Kidney tubule cell (primary cell): Measurements from ENCODE around the gene KLHL8.
"Not testable (repeated sequence)": the region's sequence is repeated elsewhere in the genome, so short reads cannot be mapped to it uniquely, and the experiment has no call there.

Source experiments
- DNase-seq: peaks from one replicate; pipeline ENCODE4 v3.0.0-alpha.2; 2018; ENCODE audit warnings: low spot score

Gene KLHL8

DNA sequence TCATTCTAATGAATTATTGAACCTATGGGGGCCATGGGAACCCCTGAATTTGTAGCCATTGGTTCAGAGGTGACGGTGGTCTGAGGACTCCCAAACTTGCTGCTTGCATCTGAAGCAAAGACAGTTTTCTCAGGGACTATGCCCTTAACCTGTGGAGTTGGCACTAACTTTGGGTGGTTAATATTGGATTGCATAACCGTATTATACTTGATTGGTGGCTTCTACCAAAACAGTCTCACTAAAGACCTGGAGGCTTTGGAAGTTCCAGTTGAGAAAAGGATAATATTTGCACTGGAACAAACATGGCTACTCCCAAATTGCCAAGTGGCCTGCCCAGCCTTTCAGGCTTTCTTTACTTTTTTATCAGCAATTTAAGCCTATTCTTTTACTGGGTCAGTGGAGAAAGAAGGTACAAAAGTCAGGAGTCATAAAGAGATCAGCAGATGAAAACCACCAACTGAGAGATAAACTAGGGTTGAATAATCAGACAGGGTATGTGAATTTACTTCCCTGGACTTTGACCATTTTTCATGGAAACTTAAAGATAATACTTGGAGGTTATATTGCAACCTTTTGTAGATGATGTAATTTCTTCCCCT is 7.9 kb upstream of the KLHL8 start:
- DNase-seq: no peak

DNA sequence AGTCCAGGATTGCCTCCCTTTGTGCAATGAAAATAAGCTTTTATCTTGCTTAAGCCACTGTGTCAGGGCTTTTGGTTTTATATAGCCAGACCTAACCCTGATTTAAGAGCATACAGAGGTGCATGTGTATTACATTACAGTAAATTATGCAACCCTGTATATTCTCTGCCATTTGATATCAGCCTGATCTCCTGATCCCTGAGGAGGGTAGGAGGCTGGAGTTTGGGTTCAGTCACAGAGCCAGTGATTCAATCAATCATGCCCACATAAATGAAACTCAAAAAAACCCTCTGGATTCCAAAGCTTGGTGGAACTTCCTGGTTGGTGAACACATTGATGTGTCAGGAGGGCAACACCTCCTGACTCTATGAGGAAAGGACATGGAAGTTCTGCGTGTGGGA is 7.3 kb upstream of the KLHL8 start:
- peak; percentile 44 for DNase-seq

DNA sequence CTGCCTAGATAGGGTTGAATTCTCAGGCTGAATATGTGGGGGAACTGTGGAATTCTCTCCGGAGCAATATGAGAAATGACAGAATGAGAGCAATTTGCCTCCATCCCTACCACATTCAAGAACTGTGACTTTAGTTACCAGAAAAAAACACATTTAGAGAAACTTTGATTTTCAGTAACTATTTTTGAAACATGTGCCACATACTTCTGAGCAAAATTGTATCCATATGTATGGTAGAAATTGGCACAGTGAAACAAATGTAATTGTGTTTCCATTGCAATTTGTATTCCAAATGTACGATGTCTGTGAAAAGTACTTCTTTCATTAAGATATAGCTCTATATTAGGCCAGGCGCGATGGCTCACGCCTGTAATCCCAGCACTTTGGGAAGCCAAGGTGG is 5.5 kb upstream of the KLHL8 start:
- no peak for DNase-seq

DNA sequence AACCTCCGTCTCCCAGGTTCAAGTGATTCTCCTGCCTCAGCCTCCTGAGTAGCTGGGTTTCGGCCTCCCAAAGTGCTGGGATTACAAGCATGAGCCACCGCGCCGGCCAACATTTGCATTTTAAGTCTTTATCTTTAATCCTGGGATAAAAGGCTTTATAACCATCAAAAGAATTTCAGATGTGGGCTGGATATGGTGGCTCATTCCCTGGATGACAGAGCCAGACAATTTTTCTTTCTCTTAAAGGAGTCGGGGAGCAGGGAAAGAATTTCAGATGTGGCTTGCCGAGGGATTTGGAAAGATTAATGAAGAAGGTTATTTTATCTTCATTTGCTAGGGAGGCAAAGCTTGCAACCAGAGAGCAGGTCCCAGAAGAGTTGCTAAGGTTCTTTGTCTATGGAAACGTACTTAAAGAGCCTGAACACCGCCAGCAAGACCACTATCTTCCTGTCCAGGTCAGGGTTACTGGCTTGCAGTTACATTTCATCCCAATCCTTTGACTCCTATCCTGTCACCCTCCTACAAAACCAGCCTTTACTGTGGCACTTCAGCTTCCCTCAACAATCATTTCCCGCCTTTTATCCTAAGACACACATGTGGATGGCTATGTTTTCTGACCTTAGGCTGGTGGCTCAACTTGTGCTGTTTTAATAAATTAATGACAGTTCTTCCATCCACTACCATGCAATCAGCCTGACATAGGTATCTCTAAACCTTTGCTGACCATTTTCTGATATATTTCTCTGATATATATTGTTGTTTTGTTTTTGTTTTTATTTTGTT is 3.9 kb upstream of the KLHL8 start:
- no peak for DNase-seq

DNA sequence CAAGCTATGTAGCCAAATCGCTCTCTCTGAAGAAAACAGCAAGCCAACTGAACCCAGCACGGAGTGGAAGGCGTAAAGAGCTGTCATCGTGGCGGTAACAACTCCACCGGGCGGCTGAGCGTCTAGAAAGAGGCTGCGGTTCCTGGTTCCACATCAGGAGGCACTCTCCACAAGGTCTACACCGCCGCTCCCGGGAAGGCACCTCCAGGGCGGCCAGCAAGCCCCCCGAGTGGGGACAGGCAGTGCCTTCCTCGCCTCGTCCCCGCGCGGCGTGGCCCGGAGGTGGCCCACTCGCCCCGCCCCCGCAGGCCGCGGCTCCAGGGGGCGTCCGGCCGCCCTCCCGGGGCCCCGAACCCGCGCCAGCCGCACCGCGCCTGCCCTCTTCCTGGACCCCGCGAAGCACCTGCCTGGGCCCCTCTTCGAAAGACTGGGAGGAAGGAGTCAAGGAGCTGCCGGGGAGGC is 755 bp downstream of the KLHL8 start:
- peak; percentile 58 for DNase-seq

DNA sequence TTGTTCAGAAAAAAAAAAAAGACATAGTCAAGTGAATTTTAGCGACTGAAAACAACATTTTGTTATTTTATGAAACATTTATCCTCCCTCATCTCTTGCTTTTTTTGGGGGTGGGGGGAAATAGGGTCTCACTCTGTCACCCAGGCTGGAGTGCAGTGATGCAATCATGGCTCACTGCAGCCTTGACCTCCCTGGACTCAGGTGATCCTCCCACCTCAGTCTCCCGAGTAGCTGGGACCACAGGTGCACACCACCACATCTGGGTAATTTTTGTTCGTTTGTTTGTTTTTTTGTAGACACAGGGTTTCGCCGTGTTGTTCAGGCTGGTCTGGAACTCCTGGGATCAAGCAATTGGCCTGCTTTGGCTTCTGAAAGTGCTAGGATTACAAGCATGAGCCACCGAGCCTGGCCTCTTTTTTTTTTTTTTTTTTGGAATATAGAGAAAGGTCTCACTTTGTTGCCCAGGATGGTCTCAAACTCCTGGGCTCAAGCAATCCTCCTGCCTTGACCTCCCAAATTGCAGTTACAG is 3.1 kb downstream of the KLHL8 start:
- not testable (repeated sequence) for DNase-seq

DNA sequence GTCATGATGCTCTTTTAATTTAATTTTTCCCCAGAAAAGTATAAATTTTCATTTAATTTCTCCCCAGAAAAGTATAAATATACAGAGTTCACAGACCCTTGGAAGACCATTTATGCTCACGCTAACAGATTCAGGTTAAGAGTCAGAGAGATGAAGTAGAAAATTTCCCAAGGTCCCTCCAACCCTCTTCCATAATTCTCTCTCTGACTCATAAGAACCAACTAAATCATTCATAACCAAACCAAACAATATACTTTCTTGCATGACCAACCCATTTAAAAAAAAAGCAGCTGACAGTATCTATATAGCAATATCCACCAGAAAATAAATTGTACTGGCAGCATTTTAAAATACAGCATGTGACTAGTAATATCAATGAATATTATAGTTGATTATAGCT is 3.9 kb downstream of the KLHL8 start:
- DNase-seq: no peak

DNA sequence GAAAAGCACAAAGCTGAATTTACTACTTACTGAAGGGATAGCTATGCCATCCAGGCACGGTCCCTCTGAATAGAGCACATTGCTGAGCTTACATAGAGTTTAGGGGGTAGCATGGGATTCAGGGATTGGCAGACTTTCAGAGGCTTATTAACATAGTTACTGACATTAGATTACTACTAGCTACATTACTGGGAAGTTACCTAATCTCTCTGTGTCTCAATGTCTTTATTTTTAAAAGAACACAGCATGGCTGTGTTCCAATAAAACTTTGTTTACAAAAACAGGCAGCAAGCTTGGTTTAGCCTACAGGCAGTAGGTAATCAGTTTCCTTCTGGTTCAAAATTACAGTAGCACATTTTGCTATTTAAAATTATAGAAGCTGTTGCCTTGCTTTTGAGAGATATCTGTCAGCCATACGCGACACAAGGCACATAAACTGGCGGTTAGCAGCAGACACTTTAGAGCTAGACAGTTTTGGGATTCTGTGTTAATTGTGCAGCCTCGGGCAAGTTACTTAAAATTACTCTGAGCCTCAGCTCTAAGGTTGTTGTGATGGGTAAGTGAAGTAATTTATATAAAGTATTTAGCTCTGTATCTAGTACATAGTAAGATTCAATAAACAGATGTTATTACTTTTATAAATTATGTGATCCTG is 6.9 kb downstream of the KLHL8 start:
- DNase-seq: no peak

DNA sequence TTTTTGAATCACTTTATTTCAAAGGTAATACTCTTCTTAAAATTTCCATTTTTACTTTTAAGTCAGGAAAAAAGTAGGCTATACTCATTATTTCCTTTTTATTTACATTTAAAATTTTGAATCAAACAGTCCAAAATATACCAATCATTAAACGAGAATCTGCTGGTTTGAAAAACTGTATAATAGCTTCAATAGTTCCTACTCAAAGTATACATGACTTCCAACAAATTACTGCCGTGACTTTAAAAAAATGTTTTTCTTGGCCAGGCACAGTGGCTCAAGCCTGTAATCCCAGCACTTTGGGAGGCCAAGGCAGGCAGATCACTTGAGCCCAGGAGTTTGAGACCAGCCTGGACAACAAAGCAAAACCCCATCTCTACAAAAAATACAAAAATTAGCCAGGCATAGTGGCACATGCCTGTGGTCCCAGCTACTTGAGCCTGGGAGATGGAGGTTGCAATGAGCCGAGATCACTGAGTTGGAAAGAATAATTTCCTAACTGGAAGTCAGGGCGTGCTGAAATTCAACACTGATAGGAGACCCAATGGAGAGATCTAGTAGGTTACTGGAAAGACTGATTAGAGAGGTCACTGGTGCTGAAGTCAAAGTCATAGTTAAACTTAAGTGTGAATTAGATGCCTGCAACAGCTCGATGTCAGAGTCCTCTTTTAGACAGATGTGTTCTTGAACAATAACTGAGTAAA is 9.0 kb downstream of the KLHL8 start:
- peak; percentile 17 for DNase-seq

DNA sequence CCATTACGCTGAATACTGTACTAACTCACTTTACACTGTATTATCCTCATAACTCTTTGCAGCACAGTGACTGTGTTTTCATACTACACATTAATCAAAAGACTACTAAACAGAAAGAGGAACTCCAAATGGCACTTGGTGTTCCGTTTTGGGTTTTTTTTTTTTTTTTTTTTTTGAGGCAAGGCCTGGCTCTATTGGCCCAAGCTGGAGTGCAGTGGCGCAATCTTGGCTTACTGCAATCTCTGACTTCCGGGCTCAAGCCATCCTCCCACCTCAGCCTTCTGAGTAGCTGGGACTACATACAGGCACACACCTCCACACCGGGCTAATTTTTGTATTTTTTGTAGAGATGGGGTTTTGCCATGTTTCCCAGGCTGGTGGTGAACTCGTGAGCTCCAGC is 10.7 kb downstream of the KLHL8 start:
- DNase-seq: no peak

DNA sequence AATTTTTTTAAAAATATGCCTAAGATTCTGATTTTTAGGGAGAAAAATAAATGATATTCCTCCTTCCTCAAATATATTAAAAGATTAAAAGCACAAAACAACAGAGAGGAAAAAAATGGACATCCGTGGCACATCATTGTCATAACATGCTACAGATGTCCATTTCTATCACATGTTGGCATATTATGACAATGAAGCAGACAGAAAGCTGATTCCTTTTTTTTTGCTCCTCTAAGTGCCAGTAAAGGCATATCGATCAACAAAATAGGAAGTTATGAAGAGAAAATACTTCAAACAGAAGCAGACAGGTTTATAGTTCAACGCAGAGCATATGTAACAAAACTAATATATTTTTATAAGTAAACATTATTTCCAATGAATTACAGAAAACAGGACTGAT is 11.2 kb downstream of the KLHL8 start:
- DNase-seq: no peak

DNA sequence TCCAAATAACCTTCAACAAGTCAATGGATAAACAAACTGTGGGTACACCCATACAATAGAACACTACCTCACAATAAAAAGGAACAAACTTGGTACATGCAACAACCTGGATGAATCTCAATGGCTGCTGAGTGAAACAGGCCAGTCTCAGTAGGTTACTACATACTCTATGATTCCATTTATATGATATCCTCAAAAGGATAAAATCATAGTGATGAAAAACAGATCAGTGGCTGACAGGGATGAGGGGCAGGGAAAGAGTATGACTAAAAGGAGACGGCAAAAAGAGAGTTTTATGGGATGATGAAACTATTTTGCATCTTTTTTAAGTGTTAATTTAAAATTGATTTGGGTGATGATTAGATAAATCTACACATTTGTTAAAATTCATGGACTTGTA is 15.9 kb downstream of the KLHL8 start:
- DNase-seq: no peak

DNA sequence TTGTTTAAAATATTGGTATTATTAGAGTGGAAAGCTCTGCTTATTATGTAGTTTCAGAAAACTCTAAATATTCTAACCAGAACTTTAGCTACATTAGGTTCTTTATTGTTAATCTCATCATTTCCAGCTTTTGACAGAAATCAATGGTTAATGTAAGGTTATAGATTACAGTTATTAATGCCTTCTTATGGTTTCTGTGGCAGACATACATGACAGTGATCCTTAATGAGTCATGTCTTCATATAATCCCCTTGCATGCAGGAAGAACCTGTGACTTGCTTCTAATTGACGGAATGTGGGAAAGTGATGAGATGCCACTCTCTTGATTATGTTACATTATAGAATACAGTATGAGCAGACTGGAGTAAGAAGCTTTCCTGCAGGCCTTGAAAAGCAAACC is 23.5 kb downstream of the KLHL8 start:
- DNase-seq: no peak

DNA sequence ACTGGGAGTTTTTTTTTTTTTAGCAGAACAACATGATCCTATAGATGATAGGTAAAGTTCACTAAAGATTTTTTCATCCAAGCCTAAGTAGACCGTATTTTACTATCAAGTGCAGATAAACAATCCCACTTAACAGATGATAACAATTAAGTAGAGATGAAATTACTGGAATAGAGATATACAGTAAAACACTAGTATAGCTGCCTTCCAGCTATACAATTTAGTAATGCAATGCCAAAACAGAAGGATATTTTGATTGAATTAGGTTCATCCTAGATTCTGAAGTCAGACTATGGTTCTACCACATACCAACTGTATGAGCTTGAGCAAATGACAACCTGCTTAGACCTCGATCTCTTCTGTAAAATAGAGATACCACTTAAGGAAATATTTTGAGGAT is 24.3 kb downstream of the KLHL8 start:
- DNase-seq: no peak

DNA sequence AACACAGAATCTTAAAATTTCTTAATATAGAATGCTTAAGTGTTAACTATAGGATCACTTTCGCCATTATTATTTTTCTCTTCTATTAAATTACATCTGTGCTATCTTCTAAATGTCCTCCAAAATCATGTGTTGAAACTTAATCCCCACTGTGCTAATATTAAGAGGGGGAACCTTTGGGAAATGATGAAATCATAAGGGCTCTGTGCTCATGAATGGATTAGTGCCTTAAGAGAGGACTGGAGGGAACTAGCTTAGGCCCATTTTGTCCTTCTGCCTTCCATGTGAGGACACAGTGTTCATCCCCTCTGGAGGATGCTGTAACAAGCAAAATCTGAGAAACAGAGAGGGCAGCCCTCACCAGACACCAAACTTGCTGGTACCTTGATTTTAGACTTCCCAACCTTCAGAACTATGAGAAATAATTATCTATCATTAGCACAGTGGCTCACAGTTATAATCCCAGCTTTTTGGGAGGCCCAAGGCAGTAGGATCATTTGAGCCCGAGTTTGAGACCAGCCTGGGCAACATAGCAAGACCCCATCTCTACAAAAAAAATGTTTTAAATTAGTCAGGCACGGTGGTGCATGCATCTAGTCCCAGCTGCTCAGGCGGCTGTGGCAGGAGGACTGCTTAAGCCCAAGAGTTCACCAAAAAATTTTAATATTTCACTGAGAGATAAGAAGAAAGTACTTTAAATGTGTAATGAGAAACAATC is 26.3 kb downstream of the KLHL8 start:
- no peak for DNase-seq

DNA sequence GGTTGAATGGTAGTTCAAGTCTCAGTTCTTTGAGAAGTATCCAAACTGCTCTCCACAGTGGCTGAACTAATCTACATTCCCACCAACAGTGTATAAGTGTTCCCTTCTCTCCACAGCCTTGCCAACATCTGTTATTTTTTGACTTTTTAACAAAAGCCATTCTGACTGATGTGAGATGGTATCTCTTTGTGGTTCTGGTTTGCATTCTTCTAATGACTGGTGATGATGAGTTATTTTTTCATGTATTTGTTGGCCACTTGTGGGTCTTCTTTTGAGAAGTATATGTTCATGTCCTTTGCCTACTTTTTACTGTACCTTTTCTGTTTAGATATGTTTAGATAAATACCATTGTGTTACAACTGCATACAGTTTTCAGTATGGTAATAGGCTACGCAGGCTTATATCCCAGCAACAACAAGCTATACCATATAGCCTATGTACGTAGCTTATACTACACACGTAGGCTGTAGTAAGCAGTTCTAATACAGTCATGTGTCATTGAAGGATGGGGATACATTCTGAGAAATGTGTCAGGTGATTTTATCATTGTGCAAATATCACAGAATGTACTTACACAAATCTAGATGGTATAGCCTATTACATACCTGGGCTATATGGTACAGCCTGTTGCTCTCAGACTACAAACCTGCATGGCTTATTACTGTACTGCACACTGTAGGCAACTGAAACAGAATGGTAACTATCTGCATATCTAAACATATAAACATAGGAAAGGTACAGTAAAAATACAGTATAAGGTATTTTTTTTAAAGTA is 28.1 kb downstream of the KLHL8 start:
- peak; percentile 16 for DNase-seq

DNA sequence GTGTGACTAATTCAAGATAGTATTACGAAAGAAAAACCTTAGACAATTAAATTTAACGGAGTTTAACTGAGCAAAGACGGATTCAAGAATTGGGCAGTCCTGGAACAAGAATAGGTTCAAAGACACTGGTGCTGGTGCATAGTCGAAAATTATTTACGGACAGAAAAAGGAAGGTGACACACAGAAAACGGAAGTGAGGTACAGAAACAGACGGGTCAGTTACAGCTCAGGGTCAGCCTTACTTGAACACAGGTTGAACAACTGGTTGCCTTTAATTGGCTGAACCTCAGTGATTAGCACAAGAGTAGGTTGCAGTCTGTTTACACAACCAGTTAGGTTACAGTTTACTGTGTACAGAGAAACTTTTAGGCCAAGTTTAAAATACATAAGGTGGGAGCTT is 31.5 kb downstream of the KLHL8 start:
- no peak for DNase-seq

DNA sequence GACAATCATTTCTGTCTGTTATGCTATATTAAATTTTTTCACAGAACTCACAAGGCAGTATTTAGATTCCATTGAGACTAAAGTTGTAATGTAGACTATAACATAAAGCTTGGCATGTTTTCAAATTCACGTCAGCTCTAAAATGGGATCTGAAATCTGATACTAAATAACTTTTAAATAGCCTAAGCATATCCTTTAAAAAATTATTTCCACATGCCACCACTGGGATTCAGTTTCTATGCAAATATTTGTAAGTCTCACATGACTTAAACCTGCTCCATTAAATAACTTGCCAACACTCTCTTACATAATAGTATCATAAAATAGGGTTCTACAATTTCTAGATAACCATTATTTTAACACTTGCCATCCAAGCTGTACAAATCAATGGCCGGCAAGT is 32.4 kb downstream of the KLHL8 start:
- no peak for DNase-seq

DNA sequence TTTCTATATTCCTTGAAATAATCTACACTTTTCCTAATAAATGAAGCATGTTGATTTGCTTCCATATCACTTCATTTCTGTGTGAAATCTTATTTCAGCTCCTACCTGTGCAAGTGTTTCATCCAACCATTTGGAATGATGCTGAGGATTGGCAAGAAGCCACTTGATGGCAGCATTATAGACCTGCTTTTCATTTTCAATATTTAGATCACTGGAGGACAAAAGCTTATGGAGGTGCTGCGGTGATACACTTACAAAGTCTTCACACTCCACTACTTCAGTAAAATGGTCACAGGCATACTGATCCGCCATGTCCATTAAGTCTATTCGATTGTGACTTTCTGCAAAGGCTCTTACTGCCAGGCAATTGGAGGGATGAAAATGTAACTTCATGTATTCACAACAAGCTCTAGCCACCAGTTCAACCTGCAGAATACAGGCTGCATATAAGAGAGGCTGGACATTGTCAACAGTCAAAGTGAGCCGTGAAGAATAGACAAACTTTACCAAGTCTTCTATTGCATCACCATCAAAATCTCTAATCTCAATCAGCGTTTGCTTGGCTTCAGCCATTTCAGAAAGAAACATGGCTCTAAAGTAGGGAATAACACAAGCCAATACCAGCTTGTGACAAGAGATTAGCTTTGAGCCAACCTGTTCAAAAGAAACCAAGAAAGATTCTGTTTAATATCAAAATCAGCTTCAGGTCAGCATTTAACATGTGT is 35.1 kb downstream of the KLHL8 start:
- DNase-seq: no peak

DNA sequence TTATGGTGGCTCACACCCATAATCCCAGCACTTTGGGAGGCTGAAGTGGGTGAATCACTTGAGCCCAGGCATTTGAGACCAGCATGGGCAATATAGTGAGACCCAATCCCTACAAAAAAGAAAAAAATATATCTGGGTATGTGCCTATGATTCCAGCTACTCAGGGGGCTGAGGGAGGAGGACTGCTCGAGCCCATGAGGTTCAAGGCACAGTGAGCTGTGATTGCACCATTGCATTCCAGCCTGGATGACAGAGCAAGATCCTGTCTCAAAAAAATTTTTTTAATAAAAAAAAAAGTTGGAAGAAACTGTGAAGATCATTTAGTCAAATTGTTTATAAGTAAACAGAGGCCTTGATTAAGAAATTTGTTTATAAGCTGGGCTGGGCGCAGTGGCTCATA is 39.7 kb downstream of the KLHL8 start:
- DNase-seq: no peak
